GM12865 (cell line): Measurements from ENCODE around the gene ZNF235.
A peak's percentile ranks its signal among the peaks of the same experiment; 100 is the strongest.
"Not testable (repeated sequence)": the region's sequence is repeated elsewhere in the genome, so short reads cannot be mapped to it uniquely, and the experiment has no call there.

Experiments used
- DNase-seq: peaks from one replicate; pipeline ENCODE4 v3.0.0; 2010; ENCODE audit warnings: low read depth
- H3K4me3 ChIP-seq: 2 replicates; pipeline ENCODE4 v1.5.1; 2011; ENCODE audit warnings: mild to moderate bottlenecking, low read depth, low read length, control low read depth
- CTCF ChIP-seq: IDR thresholded peaks from 2 replicates; pipeline ENCODE4 v1.5.1; 2011; ENCODE audit warnings: low read length, control low read depth, low read depth, inconsistent platforms; ENCODE audit not compliant: insufficient read depth; ENCODE audit errors: missing control alignments

ZNF235 gene

GRCh38 chr19:44304659-44305193 lies at the start of gene ZNF235:
ZNF235 (minus strand) TSS chr19:44305025; CDS start chr19:44303404, 1,621 bp downstream.
- TF ChIP-seq CTCF, result no peak
- DNase-seq, result peak; percentile 91
- peak within 1 kb of the TSS; percentile 81 for H3K4me3 ChIP-seq

- no peak overlapping the region for H3K4me3 ChIP-seq
- DNase-seq, result no peak
- TF ChIP-seq CTCF, result no peak
These were observed 41.7 kb upstream of the ZNF235 start for GRCh38 chr19:44346556-44346955.

GRCh38 chr19:44345959-44346358 lies 41.1 kb upstream of the ZNF235 start:
- no peak for DNase-seq
- H3K4me3 ChIP-seq, result no peak overlapping the region
- no peak for TF ChIP-seq CTCF

GRCh38 chr19:44344255-44344654 lies 39.4 kb upstream of the ZNF235 start:
- no peak for TF ChIP-seq CTCF
- DNase-seq, result peak; percentile 8
- H3K4me3 ChIP-seq, result no peak overlapping the region

- H3K4me3 ChIP-seq, result no peak overlapping the region
- TF ChIP-seq CTCF, result no peak
- DNase-seq, result no peak
These were observed 37.0 kb upstream of the ZNF235 start for GRCh38 chr19:44341794-44342193.

GRCh38 chr19:44334639-44335038 lies 29.8 kb upstream of the ZNF235 start:
- not testable (repeated sequence) for H3K4me3 ChIP-seq, DNase-seq

- no peak overlapping the region for H3K4me3 ChIP-seq
- DNase-seq, result no peak
- TF ChIP-seq CTCF, result no peak
These were observed 27.3 kb upstream of the ZNF235 start for GRCh38 chr19:44332145-44332544.
